ENCODE measurements around the gene USP10.

USP10 gene

GRCh38 chr16:84765616-84766580 is 66.1 kb downstream of the USP10 start:
- DNase-seq = no peak
- no peaks in the 10 kb centered on the region for H3K27me3 Mint-ChIP-seq
- peaks cover 37 to 59% of the 10 kb centered on the region in 2 donors for H3K36me3 Mint-ChIP-seq

DNA sequence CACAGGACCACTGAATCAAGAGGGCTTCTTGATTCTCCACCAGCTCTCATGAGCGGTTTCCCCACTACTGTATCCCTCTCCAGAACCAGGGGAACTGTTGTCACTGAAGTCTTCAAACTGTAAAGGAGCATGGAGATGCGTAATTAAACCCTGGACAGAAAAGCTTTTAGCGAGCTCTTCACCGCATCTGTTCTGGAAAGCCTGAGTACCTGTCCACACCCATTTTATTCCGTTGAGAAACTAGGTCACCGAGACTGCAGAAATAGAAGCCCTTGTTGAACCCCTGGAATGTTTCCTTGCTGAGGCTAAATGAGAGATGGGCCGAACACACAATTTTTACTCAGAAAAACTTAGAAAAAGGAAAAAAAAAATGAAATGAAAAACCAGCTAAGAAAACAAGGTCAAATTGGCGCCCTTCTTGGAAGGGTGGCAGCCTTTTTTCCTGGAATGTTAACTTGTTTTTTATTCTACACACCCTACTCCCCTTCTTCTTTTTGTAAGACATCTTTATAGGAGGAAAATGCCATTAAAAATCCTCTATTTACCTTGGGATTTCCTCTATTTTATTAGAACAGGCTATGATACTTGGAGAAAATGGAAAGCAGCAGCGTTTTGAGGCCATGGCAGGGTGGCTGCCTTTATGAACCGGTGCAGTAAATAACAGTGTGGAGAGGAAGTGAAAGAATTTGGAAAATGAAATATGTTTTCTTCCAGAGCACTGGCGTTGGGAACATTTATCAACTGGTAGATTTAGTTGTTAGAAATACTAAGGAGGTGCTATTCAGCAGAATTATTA is 67.4 kb downstream of the USP10 start:
- peaks cover 33 to 57% of the 10 kb centered on the region in 2 donors for H3K36me3 Mint-ChIP-seq
- no peak overlapping the region for H3K27ac Mint-ChIP-seq
- no peaks in the 10 kb centered on the region for H3K27me3 Mint-ChIP-seq
- H3K4me3 Mint-ChIP-seq = no peak overlapping the region
- DNase-seq = no peak
- ATAC-seq (replicated peaks) = no peak
- peaks cover 0 to 4% of the 10 kb centered on the region in 2 donors for H3K4me1 Mint-ChIP-seq
- H3K9me3 Mint-ChIP-seq = no peaks in the 10 kb centered on the region

More at GRCh38 chr16:84765616-84766580, 66.1 kb downstream of the USP10 start:
- no peak overlapping the region for H3K4me3 Mint-ChIP-seq
- H3K27ac Mint-ChIP-seq = peak overlapping the region; percentile 16
- H3K4me1 Mint-ChIP-seq = peaks cover 0 to 4% of the 10 kb centered on the region in 2 donors
- ATAC-seq (replicated peaks) = no peak
- H3K9me3 Mint-ChIP-seq = no peaks in the 10 kb centered on the region

GRCh38 chr16:84768061-84768807 is 68.4 kb downstream of the USP10 start:
- Mint-ChIP-seq H3K4me3 (no peak overlapping the region), H3K9me3 (no peaks in the 10 kb centered on the region), H3K27ac (no peak overlapping the region), H3K36me3 (peaks cover 36 to 59% of the 10 kb centered on the region in 2 donors), H3K27me3 (no peaks in the 10 kb centered on the region), H3K4me1 (peaks cover 0 to 4% of the 10 kb centered on the region in 2 donors)
- no peak for DNase-seq
- no peak for ATAC-seq (replicated peaks)

- no peaks in the 10 kb centered on the region for H3K9me3 Mint-ChIP-seq
- H3K27ac Mint-ChIP-seq = no peak overlapping the region
- peaks cover 0 to 4% of the 10 kb centered on the region in 2 donors for H3K4me1 Mint-ChIP-seq
- no peaks in the 10 kb centered on the region for H3K27me3 Mint-ChIP-seq
- DNase-seq = no peak
- no peak overlapping the region for H3K4me3 Mint-ChIP-seq
- H3K36me3 Mint-ChIP-seq = peaks cover 40 to 58% of the 10 kb centered on the region in 2 donors
- no peak for ATAC-seq (replicated peaks)
These were observed 69.0 kb downstream of the USP10 start for GRCh38 chr16:84768808-84769197.

DNA sequence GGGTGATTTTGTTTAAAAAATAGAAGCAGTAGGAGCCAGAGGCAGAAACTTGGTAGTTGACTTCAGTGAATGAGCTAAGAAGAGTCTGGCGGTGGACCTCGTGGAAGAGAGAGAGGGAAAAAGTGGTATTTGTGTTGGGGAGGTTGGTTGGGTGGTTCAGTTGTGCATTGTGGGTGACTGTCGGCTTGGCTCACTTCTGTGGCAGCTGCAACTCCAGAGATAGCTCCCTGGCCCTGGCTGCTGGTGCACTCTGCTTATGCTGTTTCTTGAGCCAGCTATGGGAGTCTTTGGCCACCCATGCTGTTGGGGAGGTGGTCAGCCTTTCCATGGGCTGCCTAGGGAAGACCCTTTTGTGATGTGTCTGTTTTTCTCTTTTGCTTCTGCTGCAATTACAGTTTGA is 69.6 kb downstream of the USP10 start:
- peaks cover 0 to 4% of the 10 kb centered on the region in 2 donors for H3K4me1 Mint-ChIP-seq
- H3K27me3 Mint-ChIP-seq = no peaks in the 10 kb centered on the region
- H3K36me3 Mint-ChIP-seq = peaks cover 36 to 51% of the 10 kb centered on the region in 2 donors
- no peak for DNase-seq
- ATAC-seq (replicated peaks) = no peak
- no peak overlapping the region for H3K4me3 Mint-ChIP-seq
- no peak overlapping the region for H3K27ac Mint-ChIP-seq
- H3K9me3 Mint-ChIP-seq = no peaks in the 10 kb centered on the region

DNA sequence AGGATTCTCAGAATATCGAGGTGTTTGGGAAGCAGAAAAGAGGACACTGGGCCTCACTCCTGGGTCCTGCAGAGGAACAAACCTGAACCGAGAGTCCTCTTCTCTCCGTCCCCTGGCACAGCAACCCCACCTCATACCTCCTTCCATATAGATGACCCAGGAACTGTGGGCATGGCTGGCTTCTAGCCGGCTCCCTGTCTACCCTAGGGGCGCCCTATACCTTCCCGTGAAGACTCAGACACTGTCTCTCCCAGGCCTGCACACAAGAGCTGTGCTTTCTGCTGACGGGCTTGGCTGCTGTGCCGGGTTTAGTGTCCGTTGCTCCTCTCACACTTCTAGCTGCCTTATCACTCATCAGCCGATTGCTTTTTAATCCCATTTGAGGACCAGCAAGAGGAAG is 73.5 kb downstream of the USP10 start:
- Mint-ChIP-seq H3K9me3 (no peaks in the 10 kb centered on the region), H3K27ac (no peak overlapping the region), H3K36me3 (peaks cover 41 to 54% of the 10 kb centered on the region in 2 donors), H3K4me1 (no peaks in the 10 kb centered on the region), H3K4me3 (no peak overlapping the region), H3K27me3 (no peaks in the 10 kb centered on the region)
- DNase-seq = no peak
- no peak for ATAC-seq (replicated peaks)

DNA sequence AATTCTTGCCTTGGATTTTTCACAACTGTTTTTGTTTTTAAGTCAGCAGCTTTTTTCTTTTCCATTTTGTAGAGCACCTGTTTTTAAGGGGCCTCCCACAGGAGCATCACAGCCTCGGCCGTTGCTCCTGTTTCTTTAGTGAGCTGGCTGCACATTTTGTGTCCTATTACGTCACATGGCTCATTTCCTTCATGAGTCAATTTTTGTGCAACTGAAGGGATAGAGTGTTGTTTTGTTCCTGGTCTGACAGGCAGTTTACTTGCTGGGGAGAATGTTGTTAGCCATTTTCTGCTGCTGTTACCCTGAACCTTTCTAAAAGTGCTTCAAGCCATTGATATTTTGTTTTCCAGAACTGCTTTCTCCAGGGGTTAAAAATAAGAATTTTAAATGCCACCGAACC is 75.0 kb downstream of the USP10 start:
- no peak overlapping the region for H3K27ac Mint-ChIP-seq
- no peaks in the 10 kb centered on the region for H3K4me1 Mint-ChIP-seq
- no peak overlapping the region for H3K4me3 Mint-ChIP-seq
- H3K9me3 Mint-ChIP-seq = no peaks in the 10 kb centered on the region
- DNase-seq (no peak), ATAC-seq (replicated peaks) (no peak)
- H3K36me3 Mint-ChIP-seq = peaks cover 43 to 55% of the 10 kb centered on the region in 2 donors
- no peaks in the 10 kb centered on the region for H3K27me3 Mint-ChIP-seq

DNA sequence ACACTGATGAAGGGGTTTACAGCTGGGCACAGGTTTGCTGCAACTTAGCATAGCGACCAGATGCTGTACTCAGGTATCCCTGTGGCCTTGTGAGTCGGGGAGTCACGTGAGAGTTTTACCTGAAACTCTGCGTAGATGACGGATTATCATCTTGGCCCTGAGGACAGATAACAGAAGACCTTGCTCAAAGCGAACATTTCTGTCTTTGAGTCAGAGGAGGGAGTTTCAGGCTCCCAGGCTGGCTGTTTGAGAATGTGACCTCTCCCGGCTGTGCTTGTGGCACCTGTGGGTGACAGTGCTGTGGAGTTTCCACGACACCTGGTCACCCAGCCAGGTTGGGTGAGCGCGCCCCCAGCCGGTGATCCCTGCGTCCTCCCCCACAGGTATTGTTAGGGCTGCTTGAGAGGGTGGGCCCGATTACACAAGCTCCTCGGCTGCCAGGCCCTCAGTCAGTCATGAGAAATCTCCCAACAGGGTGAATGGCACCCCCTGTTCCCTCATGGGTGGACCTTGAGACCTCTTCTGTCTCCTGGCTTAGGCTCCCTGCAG is 75.5 kb downstream of the USP10 start:
- H3K4me3 Mint-ChIP-seq = no peak overlapping the region
- H3K36me3 Mint-ChIP-seq = peaks cover 46 to 57% of the 10 kb centered on the region in 2 donors
- H3K27ac Mint-ChIP-seq = no peak overlapping the region
- no peak for DNase-seq
- H3K4me1 Mint-ChIP-seq = no peaks in the 10 kb centered on the region
- H3K9me3 Mint-ChIP-seq = peaks cover 4% of the 10 kb centered on the region in 2 donors
- H3K27me3 Mint-ChIP-seq = no peaks in the 10 kb centered on the region
- no peak for ATAC-seq (replicated peaks)

DNA sequence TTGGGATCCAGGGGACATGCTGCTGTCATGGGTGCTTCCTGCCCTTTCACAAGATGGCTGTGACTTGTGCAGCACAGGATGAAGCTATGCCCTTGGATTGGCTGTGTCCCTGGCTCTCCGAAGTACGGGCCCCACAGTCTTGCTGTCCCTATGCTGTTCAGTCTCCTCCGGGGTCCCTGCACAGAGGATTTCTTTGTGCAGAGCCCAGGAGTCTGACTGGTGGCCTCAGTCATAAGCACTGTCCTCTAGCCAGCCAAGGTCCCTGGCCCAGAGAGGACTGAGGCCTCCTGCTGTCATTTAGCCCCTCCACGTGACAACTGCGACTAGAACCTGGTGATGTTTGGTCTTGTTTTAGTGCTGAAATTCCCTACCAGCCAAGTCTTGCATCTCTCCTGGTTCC is 77.6 kb downstream of the USP10 start:
- Mint-ChIP-seq H3K27ac (no peak overlapping the region), H3K36me3 (peaks cover 45 to 72% of the 10 kb centered on the region in 2 donors), H3K27me3 (no peaks in the 10 kb centered on the region), H3K4me3 (no peak overlapping the region), H3K4me1 (no peaks in the 10 kb centered on the region), H3K9me3 (peaks cover 4 to 5% of the 10 kb centered on the region in 2 donors)
- ATAC-seq (replicated peaks) (no peak), DNase-seq (no peak)

DNA sequence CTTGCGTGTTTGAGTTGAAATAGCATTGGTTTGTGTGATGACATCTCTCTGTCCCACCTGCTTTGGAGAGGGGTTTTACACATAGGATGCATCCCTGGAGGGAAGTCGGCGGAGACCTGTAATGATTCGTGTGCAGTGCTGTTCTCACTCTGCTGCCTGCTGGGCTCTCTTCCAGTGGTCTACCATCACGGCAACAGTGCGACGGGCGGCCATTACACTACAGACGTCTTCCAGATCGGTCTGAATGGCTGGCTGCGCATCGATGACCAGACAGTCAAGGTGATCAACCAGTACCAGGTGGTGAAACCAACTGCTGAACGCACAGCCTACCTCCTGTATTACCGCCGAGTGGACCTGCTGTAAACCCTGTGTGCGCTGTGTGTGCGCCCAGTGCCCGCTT is 78.9 kb downstream of the USP10 start:
- no peaks in the 10 kb centered on the region for H3K4me1 Mint-ChIP-seq
- H3K9me3 Mint-ChIP-seq = peaks cover 4 to 5% of the 10 kb centered on the region in 2 donors
- H3K27ac Mint-ChIP-seq = no peak overlapping the region
- H3K4me3 Mint-ChIP-seq = no peak overlapping the region
- H3K27me3 Mint-ChIP-seq = no peaks in the 10 kb centered on the region
- DNase-seq = no peak
- H3K36me3 Mint-ChIP-seq = peaks cover 41 to 67% of the 10 kb centered on the region in 2 donors
- no peak for ATAC-seq (replicated peaks)

- Mint-ChIP-seq H3K36me3 (peaks cover 40 to 61% of the 10 kb centered on the region in 2 donors), H3K27ac (peak overlapping the region; percentile 44)
- no peak for ATAC-seq (replicated peaks)
These were observed 80.3 kb downstream of the USP10 start for GRCh38 chr16:84780063-84780462.

GRCh38 chr16:84780544-84781376 is 81.0 kb downstream of the USP10 start:
- H3K4me3 Mint-ChIP-seq = no peak overlapping the region
- H3K4me1 Mint-ChIP-seq = no peaks in the 10 kb centered on the region
- DNase-seq = no peak
- no peak for ATAC-seq (replicated peaks)
- peaks cover 38 to 58% of the 10 kb centered on the region in 2 donors for H3K36me3 Mint-ChIP-seq
- H3K27ac Mint-ChIP-seq = peak overlapping the region; percentile 47
- H3K27me3 Mint-ChIP-seq = no peaks in the 10 kb centered on the region
- peaks cover 4 to 5% of the 10 kb centered on the region in 2 donors for H3K9me3 Mint-ChIP-seq

More at GRCh38 chr16:84780063-84780462, 80.3 kb downstream of the USP10 start:
- Mint-ChIP-seq H3K4me3 (no peak overlapping the region), H3K4me1 (no peaks in the 10 kb centered on the region), H3K9me3 (peaks cover 4 to 5% of the 10 kb centered on the region in 2 donors), H3K27me3 (no peaks in the 10 kb centered on the region)
- no peak for DNase-seq

DNA sequence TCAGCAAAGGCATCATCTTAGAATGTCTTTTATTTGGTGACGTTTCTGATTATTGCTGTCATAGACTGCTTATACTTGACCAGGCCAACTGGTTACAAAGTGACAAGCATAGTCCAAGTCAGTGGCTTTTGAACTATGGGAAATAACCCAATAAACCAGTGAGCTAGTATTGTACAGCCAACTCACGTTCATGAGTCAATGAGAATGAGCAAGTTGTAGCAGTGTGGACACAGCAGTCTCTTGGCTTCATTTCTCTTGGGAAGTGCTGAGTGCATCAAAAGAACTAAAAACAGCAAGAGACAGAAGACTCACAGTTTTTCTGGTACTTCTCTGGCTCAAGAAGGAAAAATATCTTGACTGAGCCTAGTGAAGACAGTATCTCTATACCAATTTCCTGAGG is 83.0 kb downstream of the USP10 start:
- no peak overlapping the region for H3K27ac Mint-ChIP-seq
- no peaks in the 10 kb centered on the region for H3K4me1 Mint-ChIP-seq
- ATAC-seq (replicated peaks) (no peak), DNase-seq (no peak)
- H3K27me3 Mint-ChIP-seq = no peaks in the 10 kb centered on the region
- H3K36me3 Mint-ChIP-seq = peaks cover 32 to 53% of the 10 kb centered on the region in 2 donors
- no peak overlapping the region for H3K4me3 Mint-ChIP-seq
- H3K9me3 Mint-ChIP-seq = peaks cover 4 to 5% of the 10 kb centered on the region in 2 donors
